ENCODE results near the gene WIPF2. TPM values are rescaled to one million over a fixed set of nuclear protein-coding genes. Genes with fewer than 3 reads are reported as not detected.

Gene WIPF2
- total RNA-seq, 4 donors from 2014 or later, result 4.6 to 6.2 (median 5.4) TPM

DNA sequence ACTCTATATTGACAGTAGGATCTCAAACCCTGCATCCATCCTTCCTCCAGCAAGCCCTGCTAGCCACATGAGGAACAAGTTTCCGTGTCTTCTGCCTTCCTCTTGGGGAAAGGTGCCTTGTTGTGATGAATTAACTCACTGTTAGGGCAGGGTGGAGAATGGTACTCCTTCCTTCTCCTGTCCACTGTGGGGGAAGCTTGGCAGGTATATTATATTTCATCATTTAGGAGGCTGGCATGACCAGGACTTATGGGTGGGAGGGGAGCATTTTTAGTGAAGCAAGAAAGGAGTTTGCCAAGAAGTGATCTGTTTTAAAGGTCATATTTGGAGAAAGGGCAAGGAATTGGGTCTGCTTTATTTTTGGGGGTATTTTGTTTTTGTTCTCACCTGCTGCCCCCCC lies 59.3 kb downstream of the WIPF2 start:
- ATAC-seq (no peak), DNase-seq (no peak)
- intact Hi-C loops (cut with DNase I; ENCODE audit: low total_unique reads), result no loop called here
- H3K4me3 ChIP-seq, result no peak overlapping the region
- no peaks in the 10 kb centered on the region for H3K9me3 ChIP-seq
- no peak overlapping the region for H3K27ac ChIP-seq
- H3K36me3 ChIP-seq, result peaks cover 0 to 69% of the 10 kb centered on the region in 2 donors
- no peaks in the 10 kb centered on the region for H3K27me3 ChIP-seq
- TF ChIP-seq POLR2A (IDR thresholded peaks at IDR 0.05), result no peak
- TF ChIP-seq, protein P1, sequence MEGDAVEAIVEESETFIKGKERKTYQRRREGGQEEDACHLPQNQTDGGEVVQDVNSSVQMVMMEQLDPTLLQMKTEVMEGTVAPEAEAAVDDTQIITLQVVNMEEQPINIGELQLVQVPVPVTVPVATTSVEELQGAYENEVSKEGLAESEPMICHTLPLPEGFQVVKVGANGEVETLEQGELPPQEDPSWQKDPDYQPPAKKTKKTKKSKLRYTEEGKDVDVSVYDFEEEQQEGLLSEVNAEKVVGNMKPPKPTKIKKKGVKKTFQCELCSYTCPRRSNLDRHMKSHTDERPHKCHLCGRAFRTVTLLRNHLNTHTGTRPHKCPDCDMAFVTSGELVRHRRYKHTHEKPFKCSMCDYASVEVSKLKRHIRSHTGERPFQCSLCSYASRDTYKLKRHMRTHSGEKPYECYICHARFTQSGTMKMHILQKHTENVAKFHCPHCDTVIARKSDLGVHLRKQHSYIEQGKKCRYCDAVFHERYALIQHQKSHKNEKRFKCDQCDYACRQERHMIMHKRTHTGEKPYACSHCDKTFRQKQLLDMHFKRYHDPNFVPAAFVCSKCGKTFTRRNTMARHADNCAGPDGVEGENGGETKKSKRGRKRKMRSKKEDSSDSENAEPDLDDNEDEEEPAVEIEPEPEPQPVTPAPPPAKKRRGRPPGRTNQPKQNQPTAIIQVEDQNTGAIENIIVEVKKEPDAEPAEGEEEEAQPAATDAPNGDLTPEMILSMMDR (IDR thresholded peaks at IDR 0.05 in 4 of 5, conservative IDR thresholded peaks at IDR 0.05 in 1 of 5), result no peak
- in situ Hi-C loops (cut with MboI; ENCODE audit: low sequenced_read_pairs in 4 of 4), result no loop called here
- no peaks in the 10 kb centered on the region for H3K4me1 ChIP-seq

DNA sequence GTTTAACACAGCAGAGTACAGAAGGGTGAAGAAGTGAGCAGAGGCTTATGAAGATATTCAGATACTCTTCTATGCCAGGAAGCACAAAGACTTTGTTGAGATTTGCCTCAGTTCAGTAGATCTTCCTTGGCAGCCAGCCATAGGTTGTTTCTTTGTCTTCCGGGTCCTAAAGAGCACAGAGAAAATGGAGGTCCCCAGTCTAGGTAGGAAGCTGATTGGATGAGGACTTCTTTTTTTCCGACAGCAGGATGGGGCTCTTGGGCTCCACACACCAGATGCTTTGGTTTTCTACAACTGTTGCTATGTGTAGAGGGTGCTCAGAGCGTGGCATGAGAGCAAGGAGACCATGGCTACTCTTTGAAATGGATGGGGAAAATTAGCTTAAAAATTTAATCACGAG lies 60.3 kb downstream of the WIPF2 start:
- intact Hi-C loops (cut with DNase I; ENCODE audit: low total_unique reads) (no loop called here), in situ Hi-C loops (cut with MboI; ENCODE audit: low sequenced_read_pairs in 4 of 4) (no loop called here)
- Histone ChIP-seq H3K4me1 (no peaks in the 10 kb centered on the region), H3K9me3 (no peaks in the 10 kb centered on the region), H3K36me3 (peaks cover 0 to 60% of the 10 kb centered on the region in 2 donors), H3K27ac (no peak overlapping the region), H3K27me3 (no peaks in the 10 kb centered on the region), H3K4me3 (no peak overlapping the region)
- TF ChIP-seq, protein P1 (IDR thresholded peaks at IDR 0.05 in 4 of 5, conservative IDR thresholded peaks at IDR 0.05 in 1 of 5), result no peak
- TF ChIP-seq POLR2A (IDR thresholded peaks at IDR 0.05), result no peak
- DNase-seq (no peak), ATAC-seq (no peak)

DNA sequence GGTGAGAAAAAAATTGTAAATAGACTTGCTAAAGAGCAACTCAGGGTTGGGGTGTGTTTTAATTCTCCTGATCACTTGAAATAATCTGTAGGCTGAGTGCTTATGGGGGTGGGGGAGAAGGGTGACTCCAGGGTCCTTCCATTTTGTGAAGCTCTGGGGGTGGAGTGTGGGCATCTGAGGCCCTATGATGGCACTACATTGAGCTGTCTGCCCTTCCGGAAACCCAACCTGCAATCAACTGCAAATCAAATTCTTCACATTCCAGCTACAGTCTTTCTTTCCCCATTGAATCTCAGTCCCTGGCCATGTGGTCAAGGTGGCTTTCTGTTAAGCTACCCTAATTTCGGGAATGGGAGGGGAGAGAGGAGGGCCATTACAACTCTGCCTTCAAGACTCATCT lies 62.6 kb downstream of the WIPF2 start:
- H3K4me1 ChIP-seq, result no peaks in the 10 kb centered on the region
- no peak overlapping the region for H3K27ac ChIP-seq
- in situ Hi-C loops (cut with MboI; ENCODE audit: low sequenced_read_pairs in 4 of 4), result loop anchor here in 1 of 4 donors (10.0 kb wide), 1 partner anchor 77 kb away; no protein-coding TSS in a partner anchor
- H3K4me3 ChIP-seq, result no peak overlapping the region
- H3K27me3 ChIP-seq, result no peaks in the 10 kb centered on the region
- TF ChIP-seq, protein P1 (IDR thresholded peaks at IDR 0.05 in 4 of 5, conservative IDR thresholded peaks at IDR 0.05 in 1 of 5), result no peak
- TF ChIP-seq POLR2A (IDR thresholded peaks at IDR 0.05), result no peak
- intact Hi-C loops (cut with DNase I; ENCODE audit: low total_unique reads), result loop anchor here (10.0 kb wide), 1 partner anchor 363 kb away; the partner anchor contains the start of gene SMARCE1
- peaks cover 0 to 44% of the 10 kb centered on the region in 2 donors for H3K36me3 ChIP-seq
- H3K9me3 ChIP-seq, result no peaks in the 10 kb centered on the region
- ATAC-seq, result no peak
- no peak for DNase-seq

DNA sequence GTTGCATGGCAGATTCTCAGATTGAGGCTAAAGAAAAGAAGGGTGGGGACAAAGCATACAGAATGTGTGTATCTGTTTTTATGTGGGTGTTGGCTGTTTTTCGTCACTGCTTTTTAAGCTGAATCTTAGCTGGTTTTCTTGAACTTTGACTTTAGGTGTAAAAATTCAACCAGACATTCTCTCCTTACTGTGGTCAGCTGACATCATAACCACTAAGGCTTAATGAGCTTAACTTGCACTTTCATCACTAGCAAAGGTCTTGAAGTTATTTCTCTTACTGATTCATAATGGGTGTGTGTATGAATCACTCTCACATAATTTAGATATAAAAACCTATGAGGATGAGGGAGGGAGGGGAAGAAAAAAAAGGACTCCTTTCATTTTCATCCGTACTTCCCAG lies 64.6 kb downstream of the WIPF2 start:
- DNase-seq, result no peak
- Histone ChIP-seq H3K27me3 (no peaks in the 10 kb centered on the region), H3K4me3 (no peak overlapping the region), H3K36me3 (peaks cover 0 to 26% of the 10 kb centered on the region in 2 donors), H3K27ac (peak overlapping the region in 3 of 4 donors; percentile 14 to 36 (median 34)), H3K9me3 (no peaks in the 10 kb centered on the region), H3K4me1 (peaks cover 7 to 9% of the 10 kb centered on the region in 2 donors)
- intact Hi-C loops (cut with DNase I; ENCODE audit: low total_unique reads), result loop anchor here (10.0 kb wide), 1 partner anchor 361 kb away; the partner anchor contains the start of gene SMARCE1
- TF ChIP-seq, protein P1 (IDR thresholded peaks at IDR 0.05 in 4 of 5, conservative IDR thresholded peaks at IDR 0.05 in 1 of 5), result no peak
- no peak for TF ChIP-seq POLR2A (IDR thresholded peaks at IDR 0.05)
- ATAC-seq, result no peak
- in situ Hi-C loops (cut with MboI; ENCODE audit: low sequenced_read_pairs in 4 of 4), result loop anchor here in 1 of 4 donors (10.0 kb wide), 1 partner anchor 79 kb away; no protein-coding TSS in a partner anchor

Measured in gastrocnemius medialis (tissue), 4 donors.